GM21360 (cell line): ENCODE data around the gene MARK3.
"Not testable (repeated sequence)": the region's sequence is repeated elsewhere in the genome, so short reads cannot be mapped to it uniquely, and the experiment has no call there.

ENCODE experiments used
- ATAC-seq: cut with Tn5 transposase; IDR thresholded peaks from one replicate; pipeline ENCODE4 v1.9.1; 2021; ENCODE audit warnings: mild to moderate bottlenecking, moderate library complexity; ENCODE audit not compliant: unreplicated experiment

The MARK3 gene

GRCh38 chr14:103510724-103511693 lies 125.8 kb downstream of the MARK3 start:
- no peak for ATAC-seq

GRCh38 chr14:103512180-103512579 lies 127.0 kb downstream of the MARK3 start:
- not testable (repeated sequence) for ATAC-seq

- ATAC-seq, result no peak
Measured at GRCh38 chr14:103512701-103513611, 127.7 kb downstream of the MARK3 start.

- no peak for ATAC-seq
Measured at GRCh38 chr14:103514596-103515421, 129.6 kb downstream of the MARK3 start.

GRCh38 chr14:103516426-103517173 lies 131.4 kb downstream of the MARK3 start:
- no peak for ATAC-seq

- ATAC-seq, result no peak
Measured at GRCh38 chr14:103517174-103517566, 132.0 kb downstream of the MARK3 start.

GRCh38 chr14:103517721-103518421 lies 132.7 kb downstream of the MARK3 start:
- ATAC-seq, result no peak

GRCh38 chr14:103518422-103519042 lies 133.3 kb downstream of the MARK3 start:
- ATAC-seq, result no peak

- no peak for ATAC-seq
Measured at GRCh38 chr14:103519043-103519836, 134.0 kb downstream of the MARK3 start.

GRCh38 chr14:103519837-103520212 lies 134.6 kb downstream of the MARK3 start:
- no peak for ATAC-seq

GRCh38 chr14:103520269-103520656 lies 135.0 kb downstream of the MARK3 start:
- ATAC-seq, result no peak

GRCh38 chr14:103520657-103521437 lies 135.6 kb downstream of the MARK3 start:
- no peak for ATAC-seq

- no peak for ATAC-seq
Measured at GRCh38 chr14:103521438-103521950, 136.3 kb downstream of the MARK3 start.

GRCh38 chr14:103521951-103522563 lies 136.8 kb downstream of the MARK3 start:
- ATAC-seq, result no peak

GRCh38 chr14:103522649-103523574 lies 137.7 kb downstream of the MARK3 start, which contains the start of gene CKB:
TSS of gene CKB (minus strand) at chr14:103522830. CDS start at chr14:103522493, 337 bp downstream.
- ATAC-seq, result no peak

- ATAC-seq, result no peak
Measured at GRCh38 chr14:103523575-103523954, 138.3 kb downstream of the MARK3 start.
